Peyer's patch (tissue), 4 donors: Measurements from ENCODE around the gene MACROD2.

Experiments
- CTCF ChIP-seq, 6 experiments: fragments of 450-650 bp in 4 of 6; fragments of 200-600 bp in 2 of 6; sonication (generic) in 1 of 6; IDR thresholded peaks; one replicate each; pipeline ENCODE4 v1.5.1; 2017 to 2019; ENCODE audit warnings: antibody characterized with exemption in 6 of 6, mild to moderate bottlenecking in 3 of 6, moderate library complexity in 1 of 6
- POLR2A ChIP-seq, 2 donors: fragments of 450-650 bp; IDR thresholded peaks; one replicate each; pipeline ENCODE4 v1.5.1; 2017; ENCODE audit warnings: antibody characterized with exemption in 2 of 2, mild to moderate bottlenecking in 2 of 2, moderate library complexity in 2 of 2

DNA sequence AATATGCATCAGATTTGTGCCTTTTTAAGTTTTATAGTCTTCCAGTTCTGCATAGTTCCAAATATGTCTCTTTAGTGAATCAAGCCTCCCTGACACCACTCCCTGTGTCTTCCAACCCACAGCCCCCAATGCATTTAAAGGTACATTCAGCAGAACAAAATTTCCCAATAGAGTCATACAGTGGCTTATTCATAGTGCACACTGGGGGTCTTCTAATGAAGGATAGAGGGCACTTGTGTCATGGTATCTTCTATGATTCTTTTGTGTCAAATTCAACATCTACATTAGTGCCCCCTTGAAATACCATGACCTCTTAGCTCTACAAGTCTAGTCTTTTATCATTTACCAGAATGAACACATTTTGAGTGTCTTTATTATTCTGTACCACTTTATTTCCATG is 308.3 kb downstream of the MACROD2 start:
- TF ChIP-seq CTCF (IDR thresholded peaks at IDR 0.05), result no peak
- TF ChIP-seq POLR2A (IDR thresholded peaks at IDR 0.05), result no peak
